GM21381 (cell line): ENCODE results near the gene SORD.
"Not testable (repeated sequence)": the region's sequence is repeated elsewhere in the genome, so short reads cannot be mapped to it uniquely, and the experiment has no call there.

ENCODE experiments used
- ATAC-seq: cut with Tn5 transposase; IDR thresholded peaks from one replicate; pipeline ENCODE4 v1.9.1; 2021; ENCODE audit warnings: mild to moderate bottlenecking, moderate library complexity; ENCODE audit not compliant: unreplicated experiment

Gene SORD

GRCh38 chr15:45093622-45094357, 70.8 kb downstream of the SORD start:
- ATAC-seq: no peak

GRCh38 chr15:45094358-45094730, 71.3 kb downstream of the SORD start:
- ATAC-seq: no peak

DNA sequence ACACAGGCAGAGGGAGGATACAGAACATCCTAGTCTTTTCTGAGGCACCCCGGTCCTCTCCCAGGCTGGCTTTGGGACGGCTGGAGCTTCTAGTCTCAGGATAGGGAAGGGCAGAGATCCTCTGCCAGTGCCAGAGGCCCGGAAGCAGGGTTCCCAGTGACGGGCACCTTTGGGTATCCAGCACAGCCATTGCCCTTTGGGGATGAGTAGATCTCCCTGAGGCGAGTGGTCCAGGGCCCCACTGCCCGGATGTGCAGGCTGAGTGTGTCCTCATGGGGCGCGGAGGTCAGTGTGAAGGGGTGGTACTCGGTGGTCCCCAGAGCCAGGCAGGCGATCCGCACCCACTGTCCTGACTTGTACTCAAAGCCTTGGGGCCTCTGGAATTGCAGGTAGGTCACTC, 72.7 kb downstream of the SORD start:
- ATAC-seq: no peak

- no peak for ATAC-seq
Measured at GRCh38 chr15:45097466-45097865, 74.5 kb downstream of the SORD start.

GRCh38 chr15:45099549-45100165, 76.7 kb downstream of the SORD start:
- no peak for ATAC-seq

DNA sequence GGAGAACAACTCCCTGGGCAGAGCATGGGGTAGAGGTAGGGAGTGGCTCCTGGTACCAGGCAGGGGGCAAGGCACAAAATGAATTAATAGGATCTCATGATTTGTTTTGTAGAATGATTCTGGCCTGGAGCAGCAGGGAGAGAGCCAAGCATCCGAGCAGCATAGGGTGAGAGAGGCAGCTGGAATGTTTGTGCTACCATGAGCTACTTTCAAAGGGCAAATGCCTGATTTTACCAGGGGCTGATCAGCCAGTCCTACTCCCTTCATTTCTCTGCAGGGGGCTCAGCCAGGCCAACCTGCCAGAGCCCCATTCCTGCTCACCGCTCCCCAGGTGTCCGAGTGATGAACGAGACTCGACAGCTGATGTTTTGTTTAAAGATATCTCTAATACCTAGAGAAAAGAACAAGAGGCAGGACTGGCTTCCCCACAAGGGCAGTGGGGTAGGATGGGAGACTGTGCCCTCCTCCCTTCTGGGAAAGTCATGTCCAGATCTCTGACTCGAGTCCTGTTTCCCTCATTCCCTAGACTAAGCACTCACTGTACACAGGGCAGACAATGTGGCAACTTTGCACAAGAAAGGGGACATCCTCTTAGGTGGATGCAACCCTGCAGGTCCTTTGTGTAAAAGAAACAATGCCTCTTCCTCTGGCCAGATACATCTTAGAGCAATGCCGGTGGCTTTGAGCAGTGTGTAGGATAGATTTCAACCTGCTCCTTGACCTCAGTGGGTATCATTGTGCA, 78.1 kb downstream of the SORD start:
- no peak for ATAC-seq

DNA sequence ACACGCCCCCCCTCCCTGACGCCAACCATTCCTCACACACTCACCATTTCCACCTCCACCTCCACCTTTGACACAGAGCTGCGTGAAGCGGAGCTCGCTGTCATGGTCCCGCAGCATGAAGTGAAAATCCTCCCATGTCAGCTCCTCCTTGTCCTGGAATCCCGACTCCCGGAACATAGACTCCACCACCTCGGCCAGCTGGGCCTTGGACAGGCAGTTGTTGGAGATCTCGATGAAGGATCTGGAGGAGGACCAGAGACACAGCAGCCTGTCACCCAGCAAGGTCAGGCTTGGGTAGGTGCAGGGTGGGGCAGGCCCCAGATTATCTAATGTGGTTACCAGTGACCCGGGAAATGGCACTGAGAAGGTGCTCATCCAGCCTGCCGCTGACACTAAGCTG, 78.8 kb downstream of the SORD start:
- ATAC-seq: no peak

DNA sequence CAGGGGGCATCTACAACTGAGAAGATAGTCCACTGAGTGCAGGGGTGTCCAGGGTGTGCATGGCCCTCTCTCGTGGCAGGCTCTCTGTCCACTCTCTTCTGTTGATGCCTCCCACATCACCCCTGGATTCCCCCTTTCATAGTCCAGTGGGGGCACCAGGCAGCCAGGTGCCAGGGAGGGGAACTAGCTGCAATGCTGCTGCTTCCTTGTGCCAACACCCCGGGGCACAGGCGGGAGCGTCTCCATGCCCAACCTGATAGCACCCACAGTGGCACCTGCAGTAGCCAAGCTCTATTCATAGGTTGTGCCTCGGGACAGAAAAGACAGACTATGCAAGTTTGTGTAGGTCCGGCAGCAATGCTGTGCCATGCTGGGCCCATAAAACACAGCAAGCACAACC, 79.2 kb downstream of the SORD start:
- ATAC-seq: no peak

DNA sequence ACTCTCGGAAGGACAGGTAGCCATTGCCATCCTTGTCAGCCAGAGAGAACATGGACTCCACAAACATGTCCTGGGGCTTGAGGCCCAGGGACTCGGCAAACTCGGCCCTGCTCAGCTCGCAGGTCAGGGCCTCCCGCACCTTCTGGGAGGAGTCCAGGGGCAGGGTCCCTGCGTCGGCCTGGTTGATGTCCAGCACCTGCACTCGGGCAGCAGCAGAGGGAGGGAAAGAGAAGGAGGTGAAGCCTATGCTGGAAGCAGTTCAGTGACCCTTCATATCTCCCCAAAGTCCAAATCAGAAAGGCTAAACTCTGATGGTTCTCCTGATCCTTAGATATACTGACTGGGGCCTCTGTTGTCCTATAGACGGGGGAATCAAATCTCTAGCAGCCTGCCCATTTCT, 81.2 kb downstream of the SORD start:
- ATAC-seq: not testable (repeated sequence)

DNA sequence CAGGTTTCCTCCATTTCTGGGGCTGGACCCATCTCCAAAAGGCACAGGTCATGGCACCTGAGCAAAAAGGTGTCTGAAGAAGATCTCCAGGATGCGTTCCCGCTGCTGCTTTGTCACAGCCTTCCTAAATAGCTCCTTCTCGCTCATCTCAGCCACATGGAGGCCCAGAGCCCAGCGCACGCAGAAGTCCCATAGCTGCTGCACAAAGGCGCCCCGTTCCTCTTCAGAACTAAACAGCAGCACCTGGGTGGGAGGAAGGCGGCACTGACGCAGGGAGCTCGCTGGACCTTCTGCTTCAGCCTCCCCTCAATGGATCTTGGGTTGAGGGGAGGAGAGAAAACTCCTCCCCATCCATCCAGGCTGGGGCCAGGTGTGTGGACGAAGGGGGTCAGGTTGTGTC, 82.6 kb downstream of the SORD start:
- no peak for ATAC-seq

- ATAC-seq: no peak
Measured at GRCh38 chr15:45106002-45106790, 83.2 kb downstream of the SORD start.

DNA sequence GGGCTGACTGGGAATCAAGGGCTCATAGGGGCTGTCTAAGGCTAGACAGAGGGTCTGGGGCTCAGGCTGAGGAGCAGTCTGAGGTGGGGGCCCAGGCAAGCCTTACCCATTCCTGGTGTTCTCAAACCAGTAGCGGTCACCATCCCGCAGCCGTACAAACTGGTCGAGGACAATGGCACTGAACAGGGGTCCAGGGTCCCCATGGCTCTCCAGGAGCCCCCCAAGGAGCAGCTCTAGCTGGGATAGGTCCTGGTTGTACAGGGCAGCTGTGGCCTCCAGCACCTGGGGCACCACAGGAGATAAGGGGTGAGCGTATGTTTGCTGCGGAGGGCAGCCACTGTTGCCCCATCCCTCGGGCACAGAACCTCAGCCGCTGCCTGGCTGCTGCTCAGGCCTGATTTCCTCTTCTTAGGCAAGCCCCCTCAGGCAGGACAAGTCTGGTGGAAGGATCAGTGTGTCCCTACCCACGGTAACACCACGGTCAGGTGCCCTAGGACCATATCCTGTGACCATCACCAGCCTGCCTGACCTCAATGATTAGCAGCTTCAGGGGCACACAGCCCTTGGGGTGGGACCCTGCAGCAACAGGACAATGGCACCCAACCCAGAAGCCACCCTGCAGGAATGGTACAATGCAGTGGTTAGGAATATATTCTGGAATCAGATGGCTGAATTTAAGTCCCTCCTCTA, 85.1 kb downstream of the SORD start:
- ATAC-seq: no peak

GRCh38 chr15:45110256-45110820, 87.3 kb downstream of the SORD start:
- ATAC-seq: no peak

DNA sequence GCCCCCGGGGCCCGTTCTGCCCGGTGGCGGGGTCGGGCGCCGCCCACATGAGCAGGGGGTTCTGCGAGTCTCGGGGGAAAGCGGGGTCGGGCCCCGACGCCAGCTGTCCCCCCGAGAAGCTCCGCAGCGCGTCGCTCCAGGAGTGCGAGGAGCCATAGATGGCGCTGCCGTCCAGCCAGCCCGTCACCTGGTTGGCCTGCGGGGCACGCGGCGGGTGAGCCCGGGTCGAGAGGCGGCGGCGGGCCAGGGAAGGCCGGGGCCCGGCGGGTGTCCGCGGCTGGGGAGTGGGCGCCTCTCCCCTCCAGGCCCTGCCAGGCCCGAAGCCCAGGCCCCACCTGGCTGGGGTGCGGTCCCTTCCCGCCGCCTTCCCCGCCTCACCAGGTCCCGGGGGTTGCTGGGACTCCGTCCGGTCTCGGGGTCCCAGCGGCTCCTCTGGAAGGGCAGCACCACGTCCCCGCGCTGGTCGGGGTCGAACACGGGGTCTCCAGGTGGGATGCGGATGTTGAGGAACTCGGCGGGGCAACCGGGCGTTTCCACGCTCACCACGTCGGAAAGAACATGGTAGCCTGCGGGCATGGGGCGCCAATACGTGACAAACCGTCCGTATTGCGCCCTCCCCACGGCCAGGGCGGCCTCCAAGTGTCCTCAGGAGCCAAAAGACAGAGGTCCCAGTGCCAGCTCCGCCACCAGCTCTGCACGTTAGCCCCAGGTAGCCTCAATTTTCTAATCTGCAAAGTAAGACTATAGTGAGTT, 88.6 kb downstream of the SORD start:
- ATAC-seq: no peak

- ATAC-seq: no peak
Measured at GRCh38 chr15:45112143-45112590, 89.2 kb downstream of the SORD start.

GRCh38 chr15:45112591-45113379, 89.8 kb downstream of the SORD start:
- ATAC-seq: no peak

- ATAC-seq: no peak
Measured at GRCh38 chr15:45113380-45113990, 90.5 kb downstream of the SORD start.

- ATAC-seq: no peak
Measured at GRCh38 chr15:45114076-45114750, 91.2 kb downstream of the SORD start, which contains the start of the genes DUOX2 and DUOXA2. Gene DUOX2 (minus strand): TSS chr15:45114172. CDS start chr15:45113411, 761 bp downstream. Gene DUOXA2 (plus strand): TSS chr15:45114326. CDS start chr15:45114606, 280 bp downstream.
